HG03039 (cell line): ENCODE data around the gene WDR73.

Experiments
- ATAC-seq: cut with Tn5 transposase; IDR thresholded peaks from one replicate; pipeline ENCODE4 v1.9.1; 2021; ENCODE audit warnings: mild to moderate bottlenecking, moderate library complexity; ENCODE audit not compliant: unreplicated experiment

The WDR73 gene

DNA sequence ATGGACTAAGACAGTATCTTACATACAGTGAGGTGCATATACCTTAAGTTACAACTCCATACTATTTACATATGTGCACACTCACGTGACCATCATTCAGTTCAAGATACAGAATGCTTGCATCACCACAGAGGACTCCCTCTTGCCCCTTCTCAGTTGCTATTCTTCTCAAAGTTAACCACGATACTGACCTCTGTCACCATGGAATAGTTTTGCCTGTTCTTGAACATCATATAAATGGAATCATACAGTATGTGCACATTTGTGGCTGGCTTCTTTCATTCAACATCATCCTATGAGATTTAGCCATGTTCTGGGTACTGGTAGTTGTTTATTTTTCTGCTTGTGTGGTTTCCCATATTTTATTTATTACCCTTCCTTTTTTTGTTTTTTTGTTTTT lies 63.7 kb downstream of the WDR73 start:
- ATAC-seq, result no peak
